ENCODE measurements around the gene AMER3. TPM values are rescaled to one million over a fixed set of nuclear protein-coding genes. Genes with fewer than 3 reads are reported as not detected.

Gene AMER3
- total RNA-seq, 2 experiments from 2014 or later = not detected

DNA sequence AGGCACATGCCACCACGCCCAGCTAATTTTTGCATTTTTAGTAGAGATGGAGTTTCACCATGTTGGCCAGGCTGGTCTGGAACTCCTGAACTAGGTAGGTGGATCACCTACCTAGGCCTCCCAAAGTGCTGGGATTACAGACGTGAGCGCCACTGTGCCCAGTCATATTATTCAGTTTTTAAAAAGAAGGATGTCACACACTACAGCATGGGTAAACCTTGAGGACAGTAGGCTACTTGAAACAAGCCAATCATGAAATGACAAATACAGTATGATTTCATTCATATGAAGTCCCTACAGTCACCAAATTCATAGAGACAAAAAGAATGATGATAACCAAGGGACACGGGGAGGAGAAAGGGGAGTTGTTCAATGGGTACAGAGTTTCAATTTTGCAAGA is 50.3 kb downstream of the AMER3 start:
- ATAC-seq (ENCODE audit: poor library complexity) (no peak), DNase-seq (no peak)
- H3K4me1 ChIP-seq (ENCODE audit: insufficient read depth, low read length) = peaks cover 3% of the 10 kb centered on the region
- no peak overlapping the region for H3K4me3 ChIP-seq (ENCODE audit: low read length)
- H3K36me3 Mint-ChIP-seq (ENCODE audit: low read depth) = no peaks in the 10 kb centered on the region
- no peaks in the 10 kb centered on the region for H3K9me3 Mint-ChIP-seq
- ChIA-PET CTCF (no interaction called here), POLR2A (no interaction called here)
- no peaks in the 10 kb centered on the region for H3K27me3 ChIP-seq (ENCODE audit: control insufficient read depth in 1 of 2, insufficient read depth in 2 of 2, low read length in 2 of 2)
- peaks cover 4% of the 10 kb centered on the region for H3K27me3 Mint-ChIP-seq
- H3K27ac ChIP-seq (ENCODE audit: low read depth in 1 of 2, low read length in 2 of 2) = no peak overlapping the region
- no peak overlapping the region for H3K4me3 Mint-ChIP-seq
- H3K36me3 ChIP-seq (ENCODE audit: insufficient read depth, low read length) = no peaks in the 10 kb centered on the region
- H3K9me3 ChIP-seq (ENCODE audit: control insufficient read depth in 1 of 2, insufficient read depth in 1 of 2, low read length in 2 of 2) = no peaks in the 10 kb centered on the region
- TF ChIP-seq, protein P1, sequence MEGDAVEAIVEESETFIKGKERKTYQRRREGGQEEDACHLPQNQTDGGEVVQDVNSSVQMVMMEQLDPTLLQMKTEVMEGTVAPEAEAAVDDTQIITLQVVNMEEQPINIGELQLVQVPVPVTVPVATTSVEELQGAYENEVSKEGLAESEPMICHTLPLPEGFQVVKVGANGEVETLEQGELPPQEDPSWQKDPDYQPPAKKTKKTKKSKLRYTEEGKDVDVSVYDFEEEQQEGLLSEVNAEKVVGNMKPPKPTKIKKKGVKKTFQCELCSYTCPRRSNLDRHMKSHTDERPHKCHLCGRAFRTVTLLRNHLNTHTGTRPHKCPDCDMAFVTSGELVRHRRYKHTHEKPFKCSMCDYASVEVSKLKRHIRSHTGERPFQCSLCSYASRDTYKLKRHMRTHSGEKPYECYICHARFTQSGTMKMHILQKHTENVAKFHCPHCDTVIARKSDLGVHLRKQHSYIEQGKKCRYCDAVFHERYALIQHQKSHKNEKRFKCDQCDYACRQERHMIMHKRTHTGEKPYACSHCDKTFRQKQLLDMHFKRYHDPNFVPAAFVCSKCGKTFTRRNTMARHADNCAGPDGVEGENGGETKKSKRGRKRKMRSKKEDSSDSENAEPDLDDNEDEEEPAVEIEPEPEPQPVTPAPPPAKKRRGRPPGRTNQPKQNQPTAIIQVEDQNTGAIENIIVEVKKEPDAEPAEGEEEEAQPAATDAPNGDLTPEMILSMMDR (IDR thresholded peaks at IDR 0.05) = no peak
- peaks cover 5% of the 10 kb centered on the region for H3K4me1 Mint-ChIP-seq (ENCODE audit: low read depth)
- no peak overlapping the region for H3K27ac Mint-ChIP-seq
- intact Hi-C loops (cut with DNase I, micrococcal nuclease) = no loop called here

DNA sequence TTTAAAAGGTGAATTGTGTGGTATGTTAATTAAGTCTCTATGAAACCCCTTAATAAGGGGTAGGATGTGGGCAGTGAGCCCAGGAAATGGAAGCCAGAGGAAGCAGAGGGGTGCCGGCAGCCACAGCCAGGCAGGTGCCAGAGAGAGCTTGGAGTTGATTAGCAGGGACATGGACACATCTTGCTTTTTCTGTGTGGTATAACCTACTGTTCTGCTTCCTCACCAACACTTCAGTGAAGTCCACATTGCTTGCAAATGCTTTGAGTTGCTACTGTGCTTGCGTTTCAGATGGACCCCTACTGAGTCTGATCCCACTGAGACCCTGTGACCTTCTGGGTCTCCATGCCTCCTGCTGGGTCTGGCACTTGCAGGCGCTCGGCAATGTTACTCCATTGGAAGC is 51.0 kb downstream of the AMER3 start:
- H3K36me3 Mint-ChIP-seq (ENCODE audit: low read depth) = no peaks in the 10 kb centered on the region
- peaks cover 5% of the 10 kb centered on the region for H3K4me1 Mint-ChIP-seq (ENCODE audit: low read depth)
- intact Hi-C loops (cut with DNase I, micrococcal nuclease) = no loop called here
- H3K4me3 ChIP-seq (ENCODE audit: low read length) = no peak overlapping the region
- H3K27me3 ChIP-seq (ENCODE audit: control insufficient read depth in 1 of 2, insufficient read depth in 2 of 2, low read length in 2 of 2) = no peaks in the 10 kb centered on the region
- ATAC-seq (ENCODE audit: poor library complexity) = no peak
- H3K36me3 ChIP-seq (ENCODE audit: insufficient read depth, low read length) = no peaks in the 10 kb centered on the region
- H3K4me3 Mint-ChIP-seq = no peak overlapping the region
- peaks cover 3% of the 10 kb centered on the region for H3K4me1 ChIP-seq (ENCODE audit: insufficient read depth, low read length)
- CTCF ChIA-PET = no interaction called here
- no peaks in the 10 kb centered on the region for H3K9me3 ChIP-seq (ENCODE audit: control insufficient read depth in 1 of 2, insufficient read depth in 1 of 2, low read length in 2 of 2)
- H3K27me3 Mint-ChIP-seq = peaks cover 4% of the 10 kb centered on the region
- TF ChIP-seq, protein P1 (IDR thresholded peaks at IDR 0.05) = no peak
- H3K9me3 Mint-ChIP-seq = no peaks in the 10 kb centered on the region
- POLR2A ChIA-PET = no interaction called here
- H3K27ac Mint-ChIP-seq = no peak overlapping the region
- no peak overlapping the region for H3K27ac ChIP-seq (ENCODE audit: low read depth in 1 of 2, low read length in 2 of 2)
- DNase-seq = no peak

GRCh38 chr2:130807659-130808385 is 52.5 kb downstream of the AMER3 start:
- H3K4me3 Mint-ChIP-seq = no peak overlapping the region
- no peak overlapping the region for H3K27ac Mint-ChIP-seq
- H3K36me3 Mint-ChIP-seq (ENCODE audit: low read depth) = no peaks in the 10 kb centered on the region
- DNase-seq = no peak
- no peaks in the 10 kb centered on the region for H3K36me3 ChIP-seq (ENCODE audit: insufficient read depth, low read length)
- no peak for ATAC-seq (ENCODE audit: poor library complexity)
- peaks cover 3% of the 10 kb centered on the region for H3K4me1 ChIP-seq (ENCODE audit: insufficient read depth, low read length)
- TF ChIP-seq, protein P1 (IDR thresholded peaks at IDR 0.05) = no peak
- no peaks in the 10 kb centered on the region for H3K27me3 ChIP-seq (ENCODE audit: control insufficient read depth in 1 of 2, insufficient read depth in 2 of 2, low read length in 2 of 2)
- no peak overlapping the region for H3K4me3 ChIP-seq (ENCODE audit: low read length)
- peaks cover 4% of the 10 kb centered on the region for H3K27me3 Mint-ChIP-seq
- intact Hi-C loops (cut with DNase I, micrococcal nuclease) = no loop called here
- H3K9me3 Mint-ChIP-seq = no peaks in the 10 kb centered on the region
- no peaks in the 10 kb centered on the region for H3K9me3 ChIP-seq (ENCODE audit: control insufficient read depth in 1 of 2, insufficient read depth in 1 of 2, low read length in 2 of 2)
- ChIA-PET CTCF (interaction anchor here (0.5 kb wide), 1 partner anchor 607 kb away, joined by 6 read pairs; no protein-coding TSS in a partner anchor), POLR2A (no interaction called here)
- H3K27ac ChIP-seq (ENCODE audit: low read depth in 1 of 2, low read length in 2 of 2) = no peak overlapping the region
- H3K4me1 Mint-ChIP-seq (ENCODE audit: low read depth) = peaks cover 5% of the 10 kb centered on the region

Measured in CD4-positive, alpha-beta T cell (primary cell).